ENCODE measurements around the gene TMPRSS4. TPM values are rescaled to one million over a fixed set of nuclear protein-coding genes. Genes with fewer than 3 reads are reported as not detected.

Gene TMPRSS4
- total RNA-seq, 1 experiment from 2014 or later: not detected

GRCh38 chr11:118084247-118084646 is 7.4 kb downstream of the TMPRSS4 start:
- no peak overlapping the region for H3K9ac ChIP-seq (ENCODE audit: extremely low read depth, insufficient read length, low read length)
- H2BK12ac ChIP-seq (ENCODE audit: insufficient read length, low read depth, low read length): no peak overlapping the region
- H2BK5ac ChIP-seq (ENCODE audit: insufficient read length, low read length): no peak overlapping the region
- H3K79me2 ChIP-seq (ENCODE audit: insufficient read depth, low read length): no peaks in the 10 kb centered on the region
- H4K20me1 ChIP-seq (ENCODE audit: control insufficient read depth, insufficient read depth, insufficient read length): no peaks in the 10 kb centered on the region
- no peak overlapping the region for H2BK120ac ChIP-seq (ENCODE audit: low read depth, low read length, poor library complexity, severe bottlenecking)
- H3K4ac ChIP-seq (ENCODE audit: low read depth, low read length): no peak overlapping the region
- no peak for TF ChIP-seq CTCF (conservative IDR thresholded peaks at IDR 0.05)
- no peak overlapping the region for H3K27ac Mint-ChIP-seq
- H3K27me3 Mint-ChIP-seq (ENCODE audit: low read depth): peaks cover 18% of the 10 kb centered on the region
- H3T11ph ChIP-seq (ENCODE audit: low read length): no peak overlapping the region
- no peak overlapping the region for H2AK5ac ChIP-seq (ENCODE audit: insufficient read length, low read length)
- WGBS (ENCODE audit: extremely low coverage, insufficient read length, low lambda C conversion rate): no CpG with 5 or more reads among the region's 4 CpGs
- peaks cover 0 to 4% (median 0%) of the 10 kb centered on the region in 3 experiments; a peak in 2 of 7 replicates for H3K36me3 Mint-ChIP-seq (ENCODE audit: insufficient read depth in 1 of 3, low read depth in 3 of 3)
- H3K4me3 Mint-ChIP-seq: no peak overlapping the region
- no peak overlapping the region for H3K4me2 ChIP-seq (ENCODE audit: insufficient read depth, insufficient read length, low read length)
- no peak overlapping the region for H4K91ac ChIP-seq (ENCODE audit: insufficient read length, low read depth, low read length)
- H4K5ac ChIP-seq (ENCODE audit: insufficient read length, low read depth, low read length): no peak overlapping the region
- no peak overlapping the region for H3K14ac ChIP-seq (ENCODE audit: insufficient read depth, low read length)
- peaks cover 0 to 9% of the 10 kb centered on the region in 2 experiments; a peak in 3 of 5 replicates for H3K9me3 Mint-ChIP-seq
- no peak overlapping the region for H2AFZ ChIP-seq (ENCODE audit: low read length)
- no peaks in the 10 kb centered on the region for H3K9me3 ChIP-seq (ENCODE audit: control insufficient read depth, low read depth, low read length)
- no peak overlapping the region for H2BK15ac ChIP-seq (ENCODE audit: low read depth, low read length)
- H4K8ac ChIP-seq (replicated peaks; ENCODE audit: insufficient read length, low read depth, low read length): no peak overlapping the region
- peaks cover 7 to 25% of the 10 kb centered on the region in 2 experiments for H3K4me1 Mint-ChIP-seq
- no peak overlapping the region for H2BK20ac ChIP-seq (ENCODE audit: low read depth, low read length, poor library complexity, severe bottlenecking)
- H3K23ac ChIP-seq (ENCODE audit: insufficient read length, low read depth, low read length): no peak overlapping the region
- no peak overlapping the region for H3K18ac ChIP-seq (ENCODE audit: insufficient read length, low read depth, low read length)
- H3K27ac ChIP-seq (ENCODE audit: insufficient read length, low read depth, low read length): no peak overlapping the region
- DNase-seq: no peak
- H3K23me2 ChIP-seq (ENCODE audit: insufficient read length, low read depth, low read length, poor library complexity, severe bottlenecking): no peaks in the 10 kb centered on the region
- H3K79me1 ChIP-seq (ENCODE audit: insufficient read depth, low read depth, low read length, poor library complexity, severe bottlenecking): no peaks in the 10 kb centered on the region
- H3K27me3 ChIP-seq (ENCODE audit: insufficient read depth, low read length): no peaks in the 10 kb centered on the region
- no peaks in the 10 kb centered on the region for H3K4me1 ChIP-seq (ENCODE audit: insufficient read depth, low read length)
- no peak overlapping the region for H3K56ac ChIP-seq (ENCODE audit: insufficient read length, low read depth, low read length)
